Panc1 (cell line): ENCODE results near the gene FAF1. TPM values are rescaled to one million over a fixed set of nuclear protein-coding genes. Genes with fewer than 3 reads are reported as not detected.

Experiments
- ATAC-seq: fragments of 200-7000 bp; cut with Tn5 transposase; 2 replicates; pipeline ENCODE4 v1.9.1; 2020; ENCODE audit warnings: mild to moderate bottlenecking, moderate library complexity
- BruUV-seq: library from RNA; stranded (reverse); fragments of 400-500 nt; replicated peaks from 2 replicates; lab custom pipeline; 2021; lab: Mats Ljungman, UMichigan
- CTCF ChIA-PET: fragments of 300-600 bp; sonication (Branson Sonifier 250); formaldehyde crosslinking; loops from one replicate; lab custom pipeline; 2022; ENCODE audit warnings: antibody characterized with exemption; lab: Charles Lee
- POLR2A ChIA-PET: fragments of 300-600 bp; sonication (Branson Sonifier 250); formaldehyde crosslinking; loops from one replicate; lab custom pipeline; 2022; ENCODE audit warnings: antibody characterized with exemption; lab: Charles Lee
- DNase-seq: peaks from one replicate; pipeline ENCODE4 v3.0.0-alpha.2; 2010; ENCODE audit warnings: low read depth, low spot score
- H3K27ac ChIP-seq: 2 replicates; pipeline ENCODE4 v1.5.1; 2011; ENCODE audit warnings: mild to moderate bottlenecking, low read length, inconsistent platforms
- H3K27me3 ChIP-seq: fragments of 200-500 bp; sonication (Bioruptor generic); 2 replicates; pipeline ENCODE4 v1.6.0; 2014; ENCODE audit warnings: low read length, inconsistent platforms; ENCODE audit not compliant: control insufficient read depth, insufficient read depth
- H3K36me3 ChIP-seq: fragments of 200-500 bp; sonication (Bioruptor generic); 2 replicates; pipeline ENCODE4 v1.5.1; 2014; ENCODE audit warnings: inconsistent platforms, mild to moderate bottlenecking, low read length, moderate library complexity; ENCODE audit not compliant: control insufficient read depth, insufficient read depth
- H3K4me1 ChIP-seq: 2 replicates; pipeline ENCODE4 v1.5.1; 2011; ENCODE audit warnings: inconsistent platforms, mild to moderate bottlenecking, low read length, moderate library complexity; ENCODE audit not compliant: control insufficient read depth, insufficient read depth
- H3K4me3 ChIP-seq, 2 experiments: 2 replicates each; pipeline ENCODE4 v1.5.1; 2011 to 2012; ENCODE audit warnings: low read depth in 2 of 2, low read length in 2 of 2, mild to moderate bottlenecking in 2 of 2, inconsistent platforms in 1 of 2, moderate library complexity in 1 of 2
- H3K9me3 ChIP-seq: fragments of 200-500 bp; sonication (Bioruptor generic); 2 replicates; pipeline ENCODE4 v1.5.1; 2014; ENCODE audit warnings: low read depth, mild to moderate bottlenecking, inconsistent platforms, low read length, moderate library complexity; ENCODE audit not compliant: control insufficient read depth, insufficient read depth
- CTCF ChIP-seq: fragments of 450-650 bp; IDR thresholded peaks from 2 replicates; pipeline ENCODE4 v1.5.1; 2017; ENCODE audit warnings: mild to moderate bottlenecking
- POLR2AphosphoS5 ChIP-seq: IDR thresholded peaks from 2 replicates; pipeline ENCODE4 v1.6.1; 2012; ENCODE audit warnings: mild to moderate bottlenecking, low read depth, low read length, moderate library complexity
- SIN3A ChIP-seq: IDR thresholded peaks from 2 replicates; pipeline ENCODE4 v1.6.1; 2012; ENCODE audit warnings: low read depth, mild to moderate bottlenecking, low read length, moderate library complexity, borderline replicate concordance; ENCODE audit not compliant: insufficient read depth
- TCF7L2 ChIP-seq: IDR thresholded peaks from 2 replicates; pipeline ENCODE4 v1.6.1; 2011; ENCODE audit warnings: mild to moderate bottlenecking, low read depth, low read length, inconsistent platforms
- in situ Hi-C: cut with HindIII; loops from 2 replicates; pipeline ENCODE4 v1.10.0; 2016; ENCODE audit warnings: low sequenced_read_pairs, low pct_unique_long_range_greater_than_20kb
- intact Hi-C: fragments of 100-400 bp; cut with micrococcal nuclease; formaldehyde crosslinking; loops from one replicate; pipeline ENCODE4 v1.10.0; 2022; ENCODE audit not compliant: unreplicated experiment
- total RNA-seq: library from RNA; stranded (reverse); gene quantifications from one replicate; pipeline ENCODE4 v1.2.1, GENCODE V29; 2021; ENCODE audit not compliant: unreplicated experiment
- TF ChIP-seq, protein P1 (sequence below), 2 experiments: IDR thresholded peaks; 2 replicates each; pipeline ENCODE4 v1.6.1; 2011 to 2012; ENCODE audit warnings: low read depth in 2 of 2, control low read depth in 1 of 2, low read length in 1 of 2, mild to moderate bottlenecking in 1 of 2, moderate library complexity in 1 of 2; ENCODE audit not compliant: insufficient read depth in 1 of 2

Gene FAF1
- total RNA-seq, 1 experiment from 2014 or later = 101 TPM

- CTCF ChIA-PET = no interaction called here
Observed at GRCh38 chr1:50412813-50413476, 547.1 kb downstream of the FAF1 start.

DNA sequence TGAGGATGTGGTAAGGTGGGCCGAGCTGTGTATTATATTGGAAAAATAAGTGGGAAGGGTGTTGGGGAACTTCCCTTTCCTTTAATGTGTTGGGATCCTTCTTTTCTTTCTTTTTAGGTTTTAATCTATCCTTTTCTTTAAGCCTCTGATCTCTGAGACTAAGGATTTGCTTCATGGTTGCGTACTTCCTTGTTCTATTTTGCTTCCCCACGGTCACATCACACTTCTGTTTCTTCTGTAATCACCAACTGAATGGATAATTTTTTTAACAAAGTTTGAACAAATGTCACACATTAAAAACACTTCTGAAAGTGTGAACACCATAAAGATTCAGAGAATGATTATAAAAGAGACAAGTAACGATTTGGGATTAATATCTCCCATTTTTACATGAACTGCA is 554.3 kb downstream of the FAF1 start:
- Histone ChIP-seq H3K4me1 (no peaks in the 10 kb centered on the region), H3K36me3 (no peaks in the 10 kb centered on the region), H3K27ac (no peak overlapping the region), H3K4me3 (no peak overlapping the region), H3K9me3 (no peaks in the 10 kb centered on the region), H3K27me3 (no peaks in the 10 kb centered on the region)
- CTCF ChIA-PET = no interaction called here
- ATAC-seq = no peak
- DNase-seq = no peak
- intact Hi-C loops = no loop called here
- in situ Hi-C loops = no loop called here
- no peak for TF ChIP-seq POLR2AphosphoS5
- no peak for TF ChIP-seq TCF7L2
- TF ChIP-seq SIN3A = no peak
- no peak for TF ChIP-seq CTCF
- TF ChIP-seq, protein P1, sequence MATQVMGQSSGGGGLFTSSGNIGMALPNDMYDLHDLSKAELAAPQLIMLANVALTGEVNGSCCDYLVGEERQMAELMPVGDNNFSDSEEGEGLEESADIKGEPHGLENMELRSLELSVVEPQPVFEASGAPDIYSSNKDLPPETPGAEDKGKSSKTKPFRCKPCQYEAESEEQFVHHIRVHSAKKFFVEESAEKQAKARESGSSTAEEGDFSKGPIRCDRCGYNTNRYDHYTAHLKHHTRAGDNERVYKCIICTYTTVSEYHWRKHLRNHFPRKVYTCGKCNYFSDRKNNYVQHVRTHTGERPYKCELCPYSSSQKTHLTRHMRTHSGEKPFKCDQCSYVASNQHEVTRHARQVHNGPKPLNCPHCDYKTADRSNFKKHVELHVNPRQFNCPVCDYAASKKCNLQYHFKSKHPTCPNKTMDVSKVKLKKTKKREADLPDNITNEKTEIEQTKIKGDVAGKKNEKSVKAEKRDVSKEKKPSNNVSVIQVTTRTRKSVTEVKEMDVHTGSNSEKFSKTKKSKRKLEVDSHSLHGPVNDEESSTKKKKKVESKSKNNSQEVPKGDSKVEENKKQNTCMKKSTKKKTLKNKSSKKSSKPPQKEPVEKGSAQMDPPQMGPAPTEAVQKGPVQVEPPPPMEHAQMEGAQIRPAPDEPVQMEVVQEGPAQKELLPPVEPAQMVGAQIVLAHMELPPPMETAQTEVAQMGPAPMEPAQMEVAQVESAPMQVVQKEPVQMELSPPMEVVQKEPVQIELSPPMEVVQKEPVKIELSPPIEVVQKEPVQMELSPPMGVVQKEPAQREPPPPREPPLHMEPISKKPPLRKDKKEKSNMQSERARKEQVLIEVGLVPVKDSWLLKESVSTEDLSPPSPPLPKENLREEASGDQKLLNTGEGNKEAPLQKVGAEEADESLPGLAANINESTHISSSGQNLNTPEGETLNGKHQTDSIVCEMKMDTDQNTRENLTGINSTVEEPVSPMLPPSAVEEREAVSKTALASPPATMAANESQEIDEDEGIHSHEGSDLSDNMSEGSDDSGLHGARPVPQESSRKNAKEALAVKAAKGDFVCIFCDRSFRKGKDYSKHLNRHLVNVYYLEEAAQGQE (IDR thresholded peaks at IDR 0.05; ENCODE audit: insufficient read depth in 1 of 2, low read depth in 2 of 2, low read length in 1 of 2) = no peak
- BruUV-seq = no TSS peak
- POLR2A ChIA-PET = no interaction called here

More at GRCh38 chr1:50412813-50413476, 547.1 kb downstream of the FAF1 start:
- in situ Hi-C loops (no loop called here), intact Hi-C loops (no loop called here)
- ATAC-seq = no peak
- Histone ChIP-seq H3K9me3 (no peaks in the 10 kb centered on the region), H3K27ac (no peak overlapping the region), H3K36me3 (no peaks in the 10 kb centered on the region), H3K27me3 (no peaks in the 10 kb centered on the region; the same call in 1 of the 2 replicates), H3K4me3 (no peak overlapping the region), H3K4me1 (no peaks in the 10 kb centered on the region)
- no TSS peak for BruUV-seq
- TF ChIP-seq POLR2AphosphoS5 (no peak), SIN3A (no peak), CTCF (no peak), TCF7L2 (no peak)
- TF ChIP-seq, protein P1 (IDR thresholded peaks at IDR 0.05; ENCODE audit: insufficient read depth in 1 of 2, low read depth in 2 of 2, low read length in 1 of 2) = no peak
- no peak for DNase-seq
- POLR2A ChIA-PET = no interaction called here
